ENCODE data around the gene LSAMP.

Gene LSAMP

GRCh38 chr3:116148881-116149851 lies 296.1 kb downstream of the LSAMP start:
- Mint-ChIP-seq H3K27me3 (no peaks in the 10 kb centered on the region), H3K4me1 (no peaks in the 10 kb centered on the region), H3K9me3 (peaks cover 14% of the 10 kb centered on the region), H3K27ac (no peak overlapping the region), H3K36me3 (ENCODE audit: low read depth) (no peaks in the 10 kb centered on the region), H3K4me3 (no peak overlapping the region)
- no peak for DNase-seq
- ATAC-seq = no peak

- Mint-ChIP-seq H3K4me1 (no peaks in the 10 kb centered on the region), H3K36me3 (ENCODE audit: low read depth) (no peaks in the 10 kb centered on the region), H3K27me3 (no peaks in the 10 kb centered on the region), H3K4me3 (no peak overlapping the region), H3K9me3 (peaks cover 14% of the 10 kb centered on the region), H3K27ac (no peak overlapping the region)
- no peak for DNase-seq
- ATAC-seq = no peak
Observed at GRCh38 chr3:116145613-116146012, 299.7 kb downstream of the LSAMP start.

GRCh38 chr3:116141724-116142123 lies 303.6 kb downstream of the LSAMP start:
- no peak overlapping the region for H3K4me3 Mint-ChIP-seq
- H3K36me3 Mint-ChIP-seq (ENCODE audit: low read depth) = no peaks in the 10 kb centered on the region
- no peaks in the 10 kb centered on the region for H3K4me1 Mint-ChIP-seq
- H3K27me3 Mint-ChIP-seq = no peaks in the 10 kb centered on the region
- DNase-seq (no peak), ATAC-seq (no peak)
- no peak overlapping the region for H3K27ac Mint-ChIP-seq
- peaks cover 8% of the 10 kb centered on the region for H3K9me3 Mint-ChIP-seq

GRCh38 chr3:116140100-116140689 lies 305.1 kb downstream of the LSAMP start:
- Mint-ChIP-seq H3K27me3 (no peaks in the 10 kb centered on the region), H3K4me3 (no peak overlapping the region), H3K4me1 (no peaks in the 10 kb centered on the region), H3K27ac (no peak overlapping the region), H3K36me3 (ENCODE audit: low read depth) (no peaks in the 10 kb centered on the region), H3K9me3 (no peaks in the 10 kb centered on the region)
- no peak for ATAC-seq
- no peak for DNase-seq

- H3K27me3 Mint-ChIP-seq = no peaks in the 10 kb centered on the region
- ATAC-seq (no peak), DNase-seq (no peak)
- H3K9me3 Mint-ChIP-seq = no peaks in the 10 kb centered on the region
- H3K27ac Mint-ChIP-seq = no peak overlapping the region
- no peak overlapping the region for H3K4me3 Mint-ChIP-seq
- no peaks in the 10 kb centered on the region for H3K36me3 Mint-ChIP-seq (ENCODE audit: low read depth)
- H3K4me1 Mint-ChIP-seq = no peaks in the 10 kb centered on the region
Observed at GRCh38 chr3:116139641-116140040, 305.6 kb downstream of the LSAMP start.

- DNase-seq = no peak
Observed at GRCh38 chr3:116135457-116136085, 309.7 kb downstream of the LSAMP start.

GRCh38 chr3:116129187-116129946 lies 315.9 kb downstream of the LSAMP start:
- no peaks in the 10 kb centered on the region for H3K27me3 Mint-ChIP-seq
- DNase-seq (no peak), ATAC-seq (no peak)
- H3K27ac Mint-ChIP-seq = no peak overlapping the region
- H3K4me1 Mint-ChIP-seq = no peaks in the 10 kb centered on the region
- H3K36me3 Mint-ChIP-seq (ENCODE audit: low read depth) = no peaks in the 10 kb centered on the region
- no peaks in the 10 kb centered on the region for H3K9me3 Mint-ChIP-seq
- no peak overlapping the region for H3K4me3 Mint-ChIP-seq

More at GRCh38 chr3:116135457-116136085, 309.7 kb downstream of the LSAMP start:
- H3K27me3 Mint-ChIP-seq = no peaks in the 10 kb centered on the region
- H3K9me3 Mint-ChIP-seq = no peaks in the 10 kb centered on the region
- no peak overlapping the region for H3K4me3 Mint-ChIP-seq
- H3K27ac Mint-ChIP-seq = no peak overlapping the region
- no peak for ATAC-seq
- no peaks in the 10 kb centered on the region for H3K36me3 Mint-ChIP-seq (ENCODE audit: low read depth)
- H3K4me1 Mint-ChIP-seq = no peaks in the 10 kb centered on the region

- H3K27me3 Mint-ChIP-seq = no peaks in the 10 kb centered on the region
- H3K27ac Mint-ChIP-seq = no peak overlapping the region
- H3K4me3 Mint-ChIP-seq = no peak overlapping the region
- H3K4me1 Mint-ChIP-seq = no peaks in the 10 kb centered on the region
- no peaks in the 10 kb centered on the region for H3K9me3 Mint-ChIP-seq
- no peak for ATAC-seq
- DNase-seq = no peak
- no peaks in the 10 kb centered on the region for H3K36me3 Mint-ChIP-seq (ENCODE audit: low read depth)
Observed at GRCh38 chr3:116127464-116127863, 317.8 kb downstream of the LSAMP start.

GRCh38 chr3:116124166-116124565 lies 321.1 kb downstream of the LSAMP start:
- H3K4me3 Mint-ChIP-seq = no peak overlapping the region
- no peaks in the 10 kb centered on the region for H3K4me1 Mint-ChIP-seq
- H3K27me3 Mint-ChIP-seq = no peaks in the 10 kb centered on the region
- H3K36me3 Mint-ChIP-seq (ENCODE audit: low read depth) = no peaks in the 10 kb centered on the region
- H3K27ac Mint-ChIP-seq = no peak overlapping the region
- ATAC-seq (no peak), DNase-seq (no peak)
- no peaks in the 10 kb centered on the region for H3K9me3 Mint-ChIP-seq

- H3K4me1 Mint-ChIP-seq = no peaks in the 10 kb centered on the region
- no peaks in the 10 kb centered on the region for H3K27me3 Mint-ChIP-seq
Observed at GRCh38 chr3:116118475-116119169, 326.7 kb downstream of the LSAMP start.

GRCh38 chr3:116114586-116114985 lies 330.7 kb downstream of the LSAMP start:
- Mint-ChIP-seq H3K4me1 (no peaks in the 10 kb centered on the region), H3K9me3 (no peaks in the 10 kb centered on the region), H3K27me3 (no peaks in the 10 kb centered on the region), H3K27ac (no peak overlapping the region), H3K36me3 (ENCODE audit: low read depth) (no peaks in the 10 kb centered on the region), H3K4me3 (no peak overlapping the region)
- no peak for DNase-seq
- no peak for ATAC-seq

More at GRCh38 chr3:116118475-116119169, 326.7 kb downstream of the LSAMP start:
- H3K4me3 Mint-ChIP-seq = no peak overlapping the region
- DNase-seq = no peak
- H3K27ac Mint-ChIP-seq = no peak overlapping the region
- no peaks in the 10 kb centered on the region for H3K36me3 Mint-ChIP-seq (ENCODE audit: low read depth)
- no peak for ATAC-seq
- H3K9me3 Mint-ChIP-seq = no peaks in the 10 kb centered on the region

- H3K36me3 Mint-ChIP-seq (ENCODE audit: low read depth) = no peaks in the 10 kb centered on the region
Observed at GRCh38 chr3:116112696-116113095, 332.6 kb downstream of the LSAMP start.

GRCh38 chr3:116111765-116112164 lies 333.5 kb downstream of the LSAMP start:
- Mint-ChIP-seq H3K4me1 (no peaks in the 10 kb centered on the region), H3K27me3 (no peaks in the 10 kb centered on the region), H3K27ac (no peak overlapping the region), H3K36me3 (ENCODE audit: low read depth) (no peaks in the 10 kb centered on the region), H3K4me3 (no peak overlapping the region), H3K9me3 (no peaks in the 10 kb centered on the region)
- DNase-seq = no peak
- ATAC-seq = no peak

More at GRCh38 chr3:116112696-116113095, 332.6 kb downstream of the LSAMP start:
- Mint-ChIP-seq H3K4me1 (no peaks in the 10 kb centered on the region), H3K27ac (no peak overlapping the region), H3K27me3 (no peaks in the 10 kb centered on the region), H3K9me3 (no peaks in the 10 kb centered on the region), H3K4me3 (no peak overlapping the region)
- ATAC-seq = no peak
- no peak for DNase-seq

Measured in activated naive CD8-positive, alpha-beta T cell treated with anti-CD3 and anti-CD28 coated beads, Interleukin-2, amount 50 U/mL, for 24 hours (primary cell).